Coronary artery (tissue), 2 donors: ENCODE data around the gene FGD4.

ENCODE experiments used
- DNase-seq: peaks from one replicate; pipeline ENCODE4 v3.0.0-alpha.2; 2017; ENCODE audit warnings: low spot score
- H3K27ac ChIP-seq, 2 donors: fragments of 200-600 bp; sonication (generic); one replicate each; pipeline ENCODE4 v1.5.1; 2016 to 2019
- H3K4me3 ChIP-seq: fragments of 200-600 bp; sonication (generic); 2 replicates; pipeline ENCODE4 v1.5.1; 2016; ENCODE audit warnings: mild to moderate bottlenecking, moderate library complexity
- CTCF ChIP-seq: fragments of 200-600 bp; sonication (generic); IDR thresholded peaks from one replicate; pipeline ENCODE4 v1.5.1; 2019; ENCODE audit warnings: antibody characterized with exemption

The FGD4 gene

DNA sequence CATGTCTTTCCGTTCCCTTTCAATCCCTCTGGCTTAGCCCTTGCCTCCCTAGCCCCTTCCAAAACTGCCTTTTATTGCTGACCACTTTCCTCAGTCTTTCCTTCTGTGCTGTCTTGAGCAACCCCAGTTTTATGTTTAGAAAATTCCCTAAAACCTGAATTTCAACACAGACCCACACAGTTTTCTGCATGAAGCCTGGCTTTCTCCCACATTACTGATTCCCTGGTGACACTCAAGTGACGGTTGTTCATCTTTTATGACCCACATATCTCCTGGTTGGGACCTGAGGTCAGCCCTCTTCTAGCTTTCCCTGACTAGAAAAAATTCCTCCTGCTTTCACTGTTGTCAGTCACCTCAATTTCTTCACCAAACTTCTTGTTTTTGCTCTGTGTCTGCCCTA lies 21.0 kb downstream of the FGD4 start:
- no peak for TF ChIP-seq CTCF
- H3K27ac ChIP-seq, result no peak overlapping the region

DNA sequence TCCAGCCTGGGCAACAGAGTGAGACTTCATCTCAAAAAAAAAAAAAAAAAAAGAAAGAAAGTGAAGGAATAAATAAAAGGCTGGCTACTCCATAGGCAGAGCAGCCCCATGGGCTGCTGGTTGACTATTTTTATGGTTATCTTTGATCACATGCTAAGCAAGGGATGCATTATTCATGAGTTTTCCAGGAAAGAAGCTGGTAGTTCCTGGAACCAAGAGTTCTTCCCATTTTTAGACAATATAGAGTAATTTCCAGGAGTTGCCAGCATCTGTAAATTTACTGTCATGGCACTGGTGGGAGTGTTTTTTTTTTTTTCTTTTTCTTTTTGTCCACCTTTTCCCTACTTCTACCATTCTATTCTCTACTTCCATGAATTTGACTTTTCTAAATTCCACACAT lies 24.2 kb downstream of the FGD4 start:
- no peak for TF ChIP-seq CTCF
- Histone ChIP-seq H3K27ac (no peak overlapping the region), H3K4me3 (no peak overlapping the region)
- DNase-seq, result no peak

More for the DNA sequence above, 21.0 kb downstream of the FGD4 start:
- no peak overlapping the region for H3K4me3 ChIP-seq
- DNase-seq, result no peak

GRCh38 chr12:32431025-32431424 lies 31.7 kb downstream of the FGD4 start:
- no peak for DNase-seq
- H3K27ac ChIP-seq, result no peak overlapping the region
- TF ChIP-seq CTCF, result no peak
- H3K4me3 ChIP-seq, result no peak overlapping the region

- Histone ChIP-seq H3K4me3 (no peak overlapping the region), H3K27ac (no peak overlapping the region)
- no peak for DNase-seq
- TF ChIP-seq CTCF, result no peak
Measured at GRCh38 chr12:32435921-32436705, 36.8 kb downstream of the FGD4 start.

GRCh38 chr12:32437095-32437515 lies 37.7 kb downstream of the FGD4 start:
- no peak for DNase-seq
- Histone ChIP-seq H3K4me3 (no peak overlapping the region), H3K27ac (no peak overlapping the region)
- no peak for TF ChIP-seq CTCF

DNA sequence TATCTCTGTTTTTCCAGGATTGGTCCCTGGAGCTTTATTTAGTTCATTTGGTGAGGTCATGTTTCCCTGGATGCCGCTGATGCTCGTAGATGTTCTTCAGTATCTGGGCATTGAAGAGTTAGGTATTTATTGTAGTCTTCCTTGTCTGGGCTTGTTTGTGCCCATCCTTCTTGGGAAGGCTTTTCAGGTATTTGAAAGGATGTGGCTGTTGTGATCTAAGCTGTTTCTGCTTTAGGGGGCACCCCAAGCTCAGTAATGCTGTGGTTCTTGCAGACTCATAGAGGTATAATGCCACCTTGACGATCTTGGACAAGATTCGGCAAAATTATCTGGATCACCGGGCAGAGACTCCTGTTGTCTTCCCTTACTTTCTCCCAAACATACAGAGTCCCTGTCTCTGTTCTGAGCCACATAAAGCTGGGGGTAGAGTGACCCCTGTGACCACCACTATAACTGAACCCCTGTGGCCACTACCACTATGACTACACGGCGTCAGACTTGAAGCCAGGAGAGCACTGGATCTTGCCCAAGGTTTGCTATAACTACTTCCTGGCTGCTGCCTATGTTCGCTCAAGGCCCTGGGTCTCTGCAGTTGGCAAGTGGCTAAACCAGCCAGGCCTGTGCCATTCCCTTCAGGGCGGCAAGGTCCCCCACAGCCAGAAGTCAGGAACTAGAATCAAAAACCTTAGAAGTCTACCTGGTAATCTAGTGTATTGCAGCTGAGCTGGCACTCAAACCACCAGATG lies 40.9 kb downstream of the FGD4 start:
- no peak for DNase-seq
- no peak for TF ChIP-seq CTCF
- H3K27ac ChIP-seq, result no peak overlapping the region
- H3K4me3 ChIP-seq, result no peak overlapping the region

- TF ChIP-seq CTCF, result no peak
- no peak for DNase-seq
- Histone ChIP-seq H3K4me3 (no peak overlapping the region), H3K27ac (no peak overlapping the region)
Measured at GRCh38 chr12:32443491-32443890, 44.1 kb downstream of the FGD4 start.
